Activated CD4-positive, CD25-positive, alpha-beta regulatory T cell treated with anti-CD3 and anti-CD28 coated beads, Interleukin-2, amount 50 U/mL, for 24 hours (primary cell): ENCODE results near the gene FAM124A.

Source experiments
- ATAC-seq, 2 donors: fragments of 150-1000 bp; cut with Tn5 transposase; one replicate each; pipeline ENCODE4 v1.10.0; 2021; ENCODE audit warnings: mild to moderate bottlenecking in 1 of 2, moderate library complexity in 1 of 2

Gene FAM124A

GRCh38 chr13:51221674-51222036, 543 bp upstream of the FAM124A start:
- ATAC-seq = no peak

- no peak for ATAC-seq
These were observed 725 bp downstream of the FAM124A start for GRCh38 chr13:51222686-51223559.

- ATAC-seq = no peak
These were observed 1.5 kb downstream of the FAM124A start for GRCh38 chr13:51223560-51224270.

GRCh38 chr13:51225029-51225428, 2.8 kb downstream of the FAM124A start:
- ATAC-seq = no peak

- ATAC-seq = no peak
These were observed 5.2 kb downstream of the FAM124A start for GRCh38 chr13:51227404-51227803.

- ATAC-seq = no peak
These were observed 7.0 kb downstream of the FAM124A start for GRCh38 chr13:51229101-51229719.

GRCh38 chr13:51229731-51230130, 7.5 kb downstream of the FAM124A start:
- ATAC-seq = no peak

- ATAC-seq = no peak
These were observed 8.4 kb downstream of the FAM124A start for GRCh38 chr13:51230477-51231105.

GRCh38 chr13:51231456-51231855, 9.3 kb downstream of the FAM124A start:
- ATAC-seq = no peak

- no peak for ATAC-seq
These were observed 10.1 kb downstream of the FAM124A start for GRCh38 chr13:51232328-51232727.

- ATAC-seq = no peak
These were observed 11.1 kb downstream of the FAM124A start for GRCh38 chr13:51233117-51233826.

GRCh38 chr13:51234676-51235075, 12.5 kb downstream of the FAM124A start:
- ATAC-seq = no peak

- no peak for ATAC-seq
These were observed 13.0 kb downstream of the FAM124A start for GRCh38 chr13:51235186-51235585.

GRCh38 chr13:51235756-51236490, 13.7 kb downstream of the FAM124A start:
- ATAC-seq = no peak

- no peak for ATAC-seq
These were observed 14.2 kb downstream of the FAM124A start for GRCh38 chr13:51236491-51236792.

- ATAC-seq = no peak
These were observed 15.2 kb downstream of the FAM124A start for GRCh38 chr13:51237386-51237785.

- ATAC-seq = no peak
These were observed 15.7 kb downstream of the FAM124A start for GRCh38 chr13:51237887-51238286.

- ATAC-seq = no peak
These were observed 18.0 kb downstream of the FAM124A start for GRCh38 chr13:51240178-51240577.

GRCh38 chr13:51240958-51241357, 18.8 kb downstream of the FAM124A start:
- no peak for ATAC-seq

GRCh38 chr13:51241720-51242119, 19.5 kb downstream of the FAM124A start:
- ATAC-seq = no peak

GRCh38 chr13:51243227-51243626, 21.0 kb downstream of the FAM124A start:
- ATAC-seq = no peak

- no peak for ATAC-seq
These were observed 21.6 kb downstream of the FAM124A start for GRCh38 chr13:51243832-51244231.
